Spleen (tissue), 7 donors: ENCODE results near the gene WFDC9.
"Not testable (repeated sequence)": the region's sequence is repeated elsewhere in the genome, so short reads cannot be mapped to it uniquely, and the experiment has no call there.

Experiments
- CTCF ChIP-seq, 11 experiments: fragments of 200-600 bp in 7 of 11; fragments of 450-650 bp in 4 of 11; sonication (generic) in 4 of 11; IDR thresholded peaks in 8 of 11; conservative IDR thresholded peaks in 3 of 11; 1 replicate in 7 of 11; 2 replicates in 4 of 11; pipeline versions ENCODE4 v1.4.0 to v1.8.0; 2016 to 2021; ENCODE audit warnings: antibody characterized with exemption in 11 of 11, inconsistent platforms in 4 of 11, mild to moderate bottlenecking in 1 of 11
- POLR2A ChIP-seq, 3 donors: fragments of 450-650 bp; IDR thresholded peaks; one replicate each; pipeline ENCODE4 v1.5.1; 2017; ENCODE audit warnings: antibody characterized with exemption in 3 of 3, mild to moderate bottlenecking in 1 of 3
- POLR2AphosphoS5 ChIP-seq, 3 donors: sonication (generic); formaldehyde crosslinking; IDR thresholded peaks; one replicate each; pipeline ENCODE4 v1.5.1; 2017; ENCODE audit warnings: antibody characterized with exemption in 3 of 3
- donor health status: DM: no; HTN: no; CAD: no; lungs with moderate emphysema.
- donor health status: DM: no; HTN: no; CAD: no.
- donor health status: DM: no; HTN: no; CAD: no.

GRCh38 chr20:45585986-45586385 is 45.1 kb downstream of the WFDC9 start:
- not testable (repeated sequence) for TF ChIP-seq CTCF (IDR thresholded peaks at IDR 0.05 in 8 of 11, conservative IDR thresholded peaks at IDR 0.05 in 3 of 11); POLR2AphosphoS5 (IDR thresholded peaks at IDR 0.05); POLR2A (IDR thresholded peaks at IDR 0.05)
